Measurements from ENCODE around the gene ALDH3A1.

GRCh38 chr17:19791918-19792550, 43.9 kb upstream of the ALDH3A1 start:
- TF ChIP-seq CTCF (IDR thresholded peaks at IDR 0.05) = no peak
- TF ChIP-seq POLR2A (IDR thresholded peaks at IDR 0.05) = no peak
